Measurements from ENCODE around the gene SH3PXD2B. TPM values are rescaled to one million over a fixed set of nuclear protein-coding genes. Genes with fewer than 3 reads are reported as not detected.

SH3PXD2B gene
- total RNA-seq, 1 experiment from 2014 or later, result 64.1 TPM

DNA sequence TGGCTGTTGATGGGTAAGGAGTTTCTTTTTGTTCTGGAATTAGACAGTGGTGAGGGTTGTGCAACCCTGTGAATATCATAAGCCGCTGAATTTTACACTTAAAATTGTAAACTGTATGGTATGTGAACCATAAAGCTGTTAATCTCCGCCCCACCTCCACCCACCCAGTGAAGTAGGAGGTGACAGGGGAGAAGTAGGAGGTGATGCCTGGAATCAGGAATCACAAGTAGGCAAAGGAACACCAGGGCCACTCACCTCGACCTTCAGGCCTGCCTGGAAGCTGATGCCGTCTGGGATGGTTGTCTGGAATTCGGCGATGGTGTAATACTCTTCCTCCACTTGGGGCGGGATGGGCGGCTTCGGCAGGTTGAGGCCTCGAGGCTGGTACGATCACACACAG is 108.4 kb downstream of the SH3PXD2B start:
- DNase-seq (ENCODE audit: low spot score) (no peak), ATAC-seq (no peak)
- Mint-ChIP-seq H3K27me3 (ENCODE audit: low read depth) (no peaks in the 10 kb centered on the region), H3K9me3 (no peaks in the 10 kb centered on the region), H3K4me1 (no peaks in the 10 kb centered on the region), H3K4me3 (no peak overlapping the region), H3K27ac (no peak overlapping the region), H3K36me3 (peaks cover 57% of the 10 kb centered on the region)
- POLR2A ChIA-PET, result no interaction called here
- CTCF ChIA-PET, result no interaction called here
- TF ChIP-seq, protein P1, sequence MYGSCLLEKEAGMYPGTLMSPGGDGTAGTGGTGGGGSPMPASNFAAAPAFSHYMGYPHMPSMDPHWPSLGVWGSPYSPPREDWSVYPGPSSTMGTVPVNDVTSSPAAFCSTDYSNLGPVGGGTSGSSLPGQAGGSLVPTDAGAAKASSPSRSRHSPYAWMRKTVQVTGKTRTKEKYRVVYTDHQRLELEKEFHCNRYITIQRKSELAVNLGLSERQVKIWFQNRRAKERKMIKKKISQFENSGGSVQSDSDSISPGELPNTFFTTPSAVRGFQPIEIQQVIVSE (CRISPR knock-in tag; IDR thresholded peaks at IDR 0.05; ENCODE audit: borderline replicate concordance), result no peak
- TF ChIP-seq, protein P2, sequence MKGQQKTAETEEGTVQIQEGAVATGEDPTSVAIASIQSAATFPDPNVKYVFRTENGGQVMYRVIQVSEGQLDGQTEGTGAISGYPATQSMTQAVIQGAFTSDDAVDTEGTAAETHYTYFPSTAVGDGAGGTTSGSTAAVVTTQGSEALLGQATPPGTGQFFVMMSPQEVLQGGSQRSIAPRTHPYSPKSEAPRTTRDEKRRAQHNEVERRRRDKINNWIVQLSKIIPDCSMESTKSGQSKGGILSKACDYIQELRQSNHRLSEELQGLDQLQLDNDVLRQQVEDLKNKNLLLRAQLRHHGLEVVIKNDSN (CRISPR knock-in tag; IDR thresholded peaks at IDR 0.05), result no peak
- TF ChIP-seq KAT7 (CRISPR knock-in tag; IDR thresholded peaks at IDR 0.05; ENCODE audit: borderline replicate concordance), result no peak
- TF ChIP-seq, protein P3, sequence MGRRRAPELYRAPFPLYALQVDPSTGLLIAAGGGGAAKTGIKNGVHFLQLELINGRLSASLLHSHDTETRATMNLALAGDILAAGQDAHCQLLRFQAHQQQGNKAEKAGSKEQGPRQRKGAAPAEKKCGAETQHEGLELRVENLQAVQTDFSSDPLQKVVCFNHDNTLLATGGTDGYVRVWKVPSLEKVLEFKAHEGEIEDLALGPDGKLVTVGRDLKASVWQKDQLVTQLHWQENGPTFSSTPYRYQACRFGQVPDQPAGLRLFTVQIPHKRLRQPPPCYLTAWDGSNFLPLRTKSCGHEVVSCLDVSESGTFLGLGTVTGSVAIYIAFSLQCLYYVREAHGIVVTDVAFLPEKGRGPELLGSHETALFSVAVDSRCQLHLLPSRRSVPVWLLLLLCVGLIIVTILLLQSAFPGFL (CRISPR knock-in tag; IDR thresholded peaks at IDR 0.05; ENCODE audit: borderline replicate concordance), result no peak
- TF ChIP-seq ATF6 (CRISPR knock-in tag; IDR thresholded peaks at IDR 0.05), result no peak
- TF ChIP-seq ZNF263 (CRISPR knock-in tag; IDR thresholded peaks at IDR 0.05; ENCODE audit: low read depth), result no peak
- TF ChIP-seq NR3C1 (CRISPR knock-in tag; conservative IDR thresholded peaks at IDR 0.05; ENCODE audit: low read depth), result no peak
- TF ChIP-seq HMGA2 (CRISPR knock-in tag; IDR thresholded peaks at IDR 0.05), result no peak
- no peak for TF ChIP-seq CBFB (CRISPR knock-in tag; IDR thresholded peaks at IDR 0.05; ENCODE audit: low read depth)
- TF ChIP-seq FOXK1 (CRISPR knock-in tag; IDR thresholded peaks at IDR 0.05), result no peak
- TF ChIP-seq TEAD1 (CRISPR knock-in tag; IDR thresholded peaks at IDR 0.05), result no peak
- no peak for TF ChIP-seq ZNF138 (CRISPR knock-in tag; conservative IDR thresholded peaks at IDR 0.05)
- TF ChIP-seq CREB1 (CRISPR knock-in tag; IDR thresholded peaks at IDR 0.05), result no peak

- Mint-ChIP-seq H3K36me3 (peaks cover 58% of the 10 kb centered on the region), H3K4me1 (no peaks in the 10 kb centered on the region), H3K4me3 (no peak overlapping the region), H3K27me3 (ENCODE audit: low read depth) (no peaks in the 10 kb centered on the region), H3K9me3 (no peaks in the 10 kb centered on the region), H3K27ac (no peak overlapping the region)
- ATAC-seq (no peak), DNase-seq (ENCODE audit: low spot score) (no peak)
- ChIA-PET POLR2A (no interaction called here), CTCF (no interaction called here)
- TF ChIP-seq ZMAT4 (CRISPR knock-in tag; IDR thresholded peaks at IDR 0.05) (no peak), ZNF671 (CRISPR knock-in tag; IDR thresholded peaks at IDR 0.05) (no peak), TEAD1 (CRISPR knock-in tag; IDR thresholded peaks at IDR 0.05) (no peak), SMAD4 (CRISPR knock-in tag; IDR thresholded peaks at IDR 0.05) (no peak), TCF7 (CRISPR knock-in tag; IDR thresholded peaks at IDR 0.05; ENCODE audit: low read depth) (no peak), HMGA2 (CRISPR knock-in tag; IDR thresholded peaks at IDR 0.05) (no peak), ETV6 (CRISPR knock-in tag; IDR thresholded peaks at IDR 0.05) (no peak), ZNF263 (CRISPR knock-in tag; IDR thresholded peaks at IDR 0.05; ENCODE audit: low read depth) (no peak), STAT6 (CRISPR knock-in tag; conservative IDR thresholded peaks at IDR 0.05; ENCODE audit: low read depth) (no peak)
- TF ChIP-seq, protein P4, sequence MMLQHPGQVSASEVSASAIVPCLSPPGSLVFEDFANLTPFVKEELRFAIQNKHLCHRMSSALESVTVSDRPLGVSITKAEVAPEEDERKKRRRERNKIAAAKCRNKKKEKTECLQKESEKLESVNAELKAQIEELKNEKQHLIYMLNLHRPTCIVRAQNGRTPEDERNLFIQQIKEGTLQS (CRISPR knock-in tag; conservative IDR thresholded peaks at IDR 0.05), result no peak
- TF ChIP-seq, protein P5, sequence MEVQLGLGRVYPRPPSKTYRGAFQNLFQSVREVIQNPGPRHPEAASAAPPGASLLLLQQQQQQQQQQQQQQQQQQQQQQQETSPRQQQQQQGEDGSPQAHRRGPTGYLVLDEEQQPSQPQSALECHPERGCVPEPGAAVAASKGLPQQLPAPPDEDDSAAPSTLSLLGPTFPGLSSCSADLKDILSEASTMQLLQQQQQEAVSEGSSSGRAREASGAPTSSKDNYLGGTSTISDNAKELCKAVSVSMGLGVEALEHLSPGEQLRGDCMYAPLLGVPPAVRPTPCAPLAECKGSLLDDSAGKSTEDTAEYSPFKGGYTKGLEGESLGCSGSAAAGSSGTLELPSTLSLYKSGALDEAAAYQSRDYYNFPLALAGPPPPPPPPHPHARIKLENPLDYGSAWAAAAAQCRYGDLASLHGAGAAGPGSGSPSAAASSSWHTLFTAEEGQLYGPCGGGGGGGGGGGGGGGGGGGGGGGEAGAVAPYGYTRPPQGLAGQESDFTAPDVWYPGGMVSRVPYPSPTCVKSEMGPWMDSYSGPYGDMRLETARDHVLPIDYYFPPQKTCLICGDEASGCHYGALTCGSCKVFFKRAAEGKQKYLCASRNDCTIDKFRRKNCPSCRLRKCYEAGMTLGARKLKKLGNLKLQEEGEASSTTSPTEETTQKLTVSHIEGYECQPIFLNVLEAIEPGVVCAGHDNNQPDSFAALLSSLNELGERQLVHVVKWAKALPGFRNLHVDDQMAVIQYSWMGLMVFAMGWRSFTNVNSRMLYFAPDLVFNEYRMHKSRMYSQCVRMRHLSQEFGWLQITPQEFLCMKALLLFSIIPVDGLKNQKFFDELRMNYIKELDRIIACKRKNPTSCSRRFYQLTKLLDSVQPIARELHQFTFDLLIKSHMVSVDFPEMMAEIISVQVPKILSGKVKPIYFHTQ (CRISPR knock-in tag; IDR thresholded peaks at IDR 0.05), result no peak
- TF ChIP-seq, protein P6, sequence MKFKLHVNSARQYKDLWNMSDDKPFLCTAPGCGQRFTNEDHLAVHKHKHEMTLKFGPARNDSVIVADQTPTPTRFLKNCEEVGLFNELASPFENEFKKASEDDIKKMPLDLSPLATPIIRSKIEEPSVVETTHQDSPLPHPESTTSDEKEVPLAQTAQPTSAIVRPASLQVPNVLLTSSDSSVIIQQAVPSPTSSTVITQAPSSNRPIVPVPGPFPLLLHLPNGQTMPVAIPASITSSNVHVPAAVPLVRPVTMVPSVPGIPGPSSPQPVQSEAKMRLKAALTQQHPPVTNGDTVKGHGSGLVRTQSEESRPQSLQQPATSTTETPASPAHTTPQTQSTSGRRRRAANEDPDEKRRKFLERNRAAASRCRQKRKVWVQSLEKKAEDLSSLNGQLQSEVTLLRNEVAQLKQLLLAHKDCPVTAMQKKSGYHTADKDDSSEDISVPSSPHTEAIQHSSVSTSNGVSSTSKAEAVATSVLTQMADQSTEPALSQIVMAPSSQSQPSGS (CRISPR knock-in tag; IDR thresholded peaks at IDR 0.05; ENCODE audit: borderline replicate concordance, low read depth), result no peak
These were observed 109.4 kb downstream of the SH3PXD2B start for GRCh38 chr5:172344855-172345409.
